Ovary (tissue), 9 donors: ENCODE data around the gene METTL25. TPM values are rescaled to one million over a fixed set of nuclear protein-coding genes. Genes with fewer than 3 reads are reported as not detected.

ENCODE experiments used
- DNase-seq, 5 donors: peaks; one replicate each; pipeline ENCODE4 v3.0.0-alpha.2; 2019 to 2020
- H3K27ac ChIP-seq, 2 donors: fragments of 200-600 bp; one replicate each; pipeline versions ENCODE4 v1.5.1 to v1.8.0; 2019 to 2022
- H3K27me3 ChIP-seq: fragments of 200-600 bp; one replicate; pipeline ENCODE4 v1.8.0; 2022
- H3K36me3 ChIP-seq: fragments of 200-600 bp; sonication (generic); one replicate; pipeline ENCODE4 v1.5.1; 2019
- H3K4me1 ChIP-seq: one replicate; pipeline ENCODE4 v1.8.1; 2013; ENCODE audit warnings: mild to moderate bottlenecking, moderate library complexity; ENCODE audit not compliant: insufficient read depth
- H3K4me3 ChIP-seq: fragments of 200-600 bp; sonication (generic); one replicate; pipeline ENCODE4 v1.5.1; 2017
- H3K9me3 ChIP-seq, 2 donors: fragments of 200-600 bp in 1 of 2; sonication (generic) in 1 of 2; one replicate each; pipeline versions ENCODE4 v1.5.1 to v1.8.1; 2013 to 2019; ENCODE audit warnings: mild to moderate bottlenecking in 1 of 2, moderate library complexity in 1 of 2
- EP300 ChIP-seq: sonication (generic); formaldehyde crosslinking; IDR thresholded peaks from one replicate; pipeline ENCODE4 v1.6.1; 2017; ENCODE audit warnings: antibody characterized with exemption
- POLR2A ChIP-seq: fragments of 450-650 bp; IDR thresholded peaks from one replicate; pipeline ENCODE4 v1.6.1; 2017; ENCODE audit warnings: antibody characterized with exemption, mild to moderate bottlenecking, moderate library complexity
- WGBS, 3 donors: extraction: QIAGEN DNeasy Blood & Tissue Kit in 1 of 3; methylation state at CpG; one replicate each; pipeline versions ENCODE4 v1.1.5 to v1.1.7; 2013 to 2017; 5-methylcytosine and 5-hydroxymethylcytosine counted together
- intact Hi-C, 4 donors: fragments of 100-400 bp; cut with DNase I; formaldehyde crosslinking; loops; one replicate each; pipeline versions ENCODE4 v1.11.0 to v1.15.1; 2022 to 2023
- polyA plus RNA-seq, 2 donors: library from polyadenylated mRNA; stranded (reverse); fragments of 200-250 nt in 1 of 2; fragments of 350-450 nt in 1 of 2; fragmentation: Illumina TruSeq in 1 of 2; extraction: RNeasy Lipid Tissue Mini Kit (QIAGEN cat#74804) in 1 of 2; gene quantifications; one replicate each; pipeline ENCODE4 v1.2.3, GENCODE V29; 2013 to 2014
- total RNA-seq, 7 donors: library from RNA; depleted of rRNA in 2 of 7; stranded (reverse); fragments of >200 nt in 2 of 7; fragmentation: NEBNext Ultra II Directional in 3 of 7; extraction: Animal tissue kit (Norgen Biotek cat#: 25700) in 3 of 7; gene quantifications; one replicate each; pipeline versions ENCODE4 v1.1.0 to v1.2.4, GENCODE V29; 2016 to 2023
- TF ChIP-seq, protein P1 (sequence below), 3 donors: fragments of 450-650 bp in 2 of 3; fragments of 200-600 bp in 1 of 3; IDR thresholded peaks; one replicate each; pipeline versions ENCODE4 v1.5.1 to v1.8.0; 2016 to 2022; ENCODE audit warnings: antibody characterized with exemption in 3 of 3, mild to moderate bottlenecking in 1 of 3
- donor health status: DM: no; HTN: no; CAD: no; lungs with moderate emphysema.
- donor health status: DM: no; HTN: no; CAD: no.
- donor health status: Bipolar disorder and iron deficiency.
- donor health status: DM: yes; HTN: yes; CAD: no.
- donor health status: DM: no; HTN: no; CAD: no.
- donor health status: DM: yes; HTN: yes; CAD: no.

METTL25 gene
- total and polyA plus RNA-seq, 9 donors, result 5.7 to 21.2 (median 11.8) TPM

DNA sequence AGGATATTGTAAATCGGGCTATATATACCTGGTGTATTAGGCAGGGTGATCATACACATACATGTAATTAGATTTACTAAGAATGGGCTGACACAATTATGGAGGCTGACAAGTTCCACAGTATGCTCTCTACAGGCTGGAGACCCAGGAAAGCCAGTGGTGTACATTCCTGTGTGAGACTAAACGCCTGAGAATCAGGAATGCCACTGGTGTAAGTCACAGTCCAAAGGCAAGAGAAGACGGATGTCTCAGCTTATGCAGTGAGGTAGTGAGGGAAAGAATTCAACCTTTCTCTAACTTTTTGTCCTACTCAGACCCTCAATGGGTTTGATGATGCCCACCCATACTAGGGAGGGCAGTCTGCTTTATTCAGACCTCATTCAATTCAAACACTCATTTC, 57.1 kb downstream of the METTL25 start:
- no peaks in the 10 kb centered on the region for H3K36me3 ChIP-seq
- H3K27me3 ChIP-seq, result no peaks in the 10 kb centered on the region
- no peaks in the 10 kb centered on the region for H3K4me1 ChIP-seq
- DNase-seq, result no peak
- no peak overlapping the region for H3K4me3 ChIP-seq
- intact Hi-C loops, result no loop called here
- 90 to 96% (median 92%) methylated on average over 3 of the region's 3 CpGs for WGBS, 3 donors
- H3K9me3 ChIP-seq, result no peaks in the 10 kb centered on the region
- no peak overlapping the region for H3K27ac ChIP-seq
- no peak for TF ChIP-seq POLR2A
- no peak for TF ChIP-seq EP300
- TF ChIP-seq, protein P1, sequence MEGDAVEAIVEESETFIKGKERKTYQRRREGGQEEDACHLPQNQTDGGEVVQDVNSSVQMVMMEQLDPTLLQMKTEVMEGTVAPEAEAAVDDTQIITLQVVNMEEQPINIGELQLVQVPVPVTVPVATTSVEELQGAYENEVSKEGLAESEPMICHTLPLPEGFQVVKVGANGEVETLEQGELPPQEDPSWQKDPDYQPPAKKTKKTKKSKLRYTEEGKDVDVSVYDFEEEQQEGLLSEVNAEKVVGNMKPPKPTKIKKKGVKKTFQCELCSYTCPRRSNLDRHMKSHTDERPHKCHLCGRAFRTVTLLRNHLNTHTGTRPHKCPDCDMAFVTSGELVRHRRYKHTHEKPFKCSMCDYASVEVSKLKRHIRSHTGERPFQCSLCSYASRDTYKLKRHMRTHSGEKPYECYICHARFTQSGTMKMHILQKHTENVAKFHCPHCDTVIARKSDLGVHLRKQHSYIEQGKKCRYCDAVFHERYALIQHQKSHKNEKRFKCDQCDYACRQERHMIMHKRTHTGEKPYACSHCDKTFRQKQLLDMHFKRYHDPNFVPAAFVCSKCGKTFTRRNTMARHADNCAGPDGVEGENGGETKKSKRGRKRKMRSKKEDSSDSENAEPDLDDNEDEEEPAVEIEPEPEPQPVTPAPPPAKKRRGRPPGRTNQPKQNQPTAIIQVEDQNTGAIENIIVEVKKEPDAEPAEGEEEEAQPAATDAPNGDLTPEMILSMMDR (IDR thresholded peaks at IDR 0.05), result no peak

DNA sequence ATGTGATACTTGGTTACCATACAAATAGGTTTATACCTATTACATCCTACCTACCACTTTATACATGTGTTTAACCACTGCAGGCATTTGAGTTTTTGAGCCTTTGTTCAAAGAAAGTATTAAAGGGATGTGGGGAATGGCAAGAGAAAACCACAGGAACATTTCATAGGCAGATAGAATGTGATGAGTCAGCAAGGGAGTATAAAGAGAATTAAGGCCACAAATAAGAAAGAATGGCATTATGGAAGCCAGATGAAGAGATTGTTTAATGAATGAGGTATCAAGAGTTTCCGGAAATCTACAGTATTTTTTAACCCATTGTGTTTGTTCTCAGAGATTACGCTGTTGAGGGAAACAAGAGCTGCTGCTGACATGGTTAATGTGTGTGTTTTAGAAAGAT, 66.9 kb downstream of the METTL25 start:
- Histone ChIP-seq H3K9me3 (no peaks in the 10 kb centered on the region), H3K27ac (no peak overlapping the region), H3K27me3 (no peaks in the 10 kb centered on the region), H3K36me3 (no peaks in the 10 kb centered on the region), H3K4me1 (no peaks in the 10 kb centered on the region), H3K4me3 (no peak overlapping the region)
- intact Hi-C loops, result no loop called here
- TF ChIP-seq EP300, result no peak
- TF ChIP-seq POLR2A, result no peak
- TF ChIP-seq, protein P1 (IDR thresholded peaks at IDR 0.05), result no peak
- 77 to 85% (median 78%) methylated on average over 2 of the region's 2 CpGs for WGBS, 3 donors
- DNase-seq, result no peak

DNA sequence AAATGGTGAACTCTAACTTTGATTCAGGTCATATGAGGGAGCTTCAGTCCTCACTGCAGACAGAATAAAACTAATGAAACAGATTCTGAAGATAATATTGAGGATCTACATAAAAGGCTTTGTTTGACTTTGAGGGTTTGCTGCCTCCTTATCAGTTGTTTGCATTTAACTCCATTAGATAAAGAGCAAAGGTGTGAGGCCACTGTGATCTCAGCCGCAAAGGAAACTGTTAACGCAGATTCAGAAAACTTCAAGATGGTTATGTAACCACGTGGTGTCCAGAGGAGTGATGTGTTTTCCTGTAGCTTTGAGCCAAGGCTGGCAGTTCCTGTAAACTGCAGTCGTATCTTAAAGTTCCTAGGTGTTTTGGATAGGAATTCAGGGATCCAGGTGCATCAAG, 67.8 kb downstream of the METTL25 start:
- DNase-seq, result no peak
- TF ChIP-seq POLR2A, result no peak
- TF ChIP-seq, protein P1 (IDR thresholded peaks at IDR 0.05), result no peak
- TF ChIP-seq EP300, result no peak
- H3K4me1 ChIP-seq, result no peaks in the 10 kb centered on the region
- intact Hi-C loops, result no loop called here
- H3K36me3 ChIP-seq, result no peaks in the 10 kb centered on the region
- H3K4me3 ChIP-seq, result no peak overlapping the region
- no peaks in the 10 kb centered on the region for H3K27me3 ChIP-seq
- H3K9me3 ChIP-seq, result no peaks in the 10 kb centered on the region
- WGBS, 3 donors, result 65 to 73% (median 68%) methylated on average over 4 of the region's 4 CpGs
- H3K27ac ChIP-seq, result no peak overlapping the region

DNA sequence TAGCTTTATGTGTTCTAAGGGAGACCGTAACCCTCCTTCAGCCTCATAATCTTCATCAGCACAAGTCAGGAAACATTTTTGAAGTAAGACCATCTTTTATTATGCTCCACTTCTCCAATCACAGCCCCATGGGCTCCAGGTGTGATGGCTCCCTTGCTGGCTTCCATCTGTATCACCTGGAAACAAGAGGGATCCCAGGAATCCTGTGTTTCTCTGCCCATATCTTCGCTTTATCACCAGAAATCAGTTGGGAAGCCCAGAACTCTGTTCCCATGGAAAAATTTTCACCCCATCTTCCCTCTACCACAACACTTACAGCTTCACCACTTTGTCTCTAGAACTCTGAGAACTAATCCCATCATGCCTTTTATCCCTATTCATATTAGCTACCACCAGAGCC, 68.3 kb downstream of the METTL25 start:
- H3K4me3 ChIP-seq, result no peak overlapping the region
- H3K27me3 ChIP-seq, result no peaks in the 10 kb centered on the region
- H3K9me3 ChIP-seq, result no peaks in the 10 kb centered on the region
- H3K27ac ChIP-seq, result no peak overlapping the region
- intact Hi-C loops, result no loop called here
- 100% methylated on average over 2 of the region's 2 CpGs for WGBS, 3 donors
- no peaks in the 10 kb centered on the region for H3K4me1 ChIP-seq
- no peaks in the 10 kb centered on the region for H3K36me3 ChIP-seq
- TF ChIP-seq POLR2A, result no peak
- TF ChIP-seq, protein P1 (IDR thresholded peaks at IDR 0.05), result no peak
- no peak for TF ChIP-seq EP300
- DNase-seq, result no peak
